ENCODE data around the gene SVIL.

SVIL gene

DNA sequence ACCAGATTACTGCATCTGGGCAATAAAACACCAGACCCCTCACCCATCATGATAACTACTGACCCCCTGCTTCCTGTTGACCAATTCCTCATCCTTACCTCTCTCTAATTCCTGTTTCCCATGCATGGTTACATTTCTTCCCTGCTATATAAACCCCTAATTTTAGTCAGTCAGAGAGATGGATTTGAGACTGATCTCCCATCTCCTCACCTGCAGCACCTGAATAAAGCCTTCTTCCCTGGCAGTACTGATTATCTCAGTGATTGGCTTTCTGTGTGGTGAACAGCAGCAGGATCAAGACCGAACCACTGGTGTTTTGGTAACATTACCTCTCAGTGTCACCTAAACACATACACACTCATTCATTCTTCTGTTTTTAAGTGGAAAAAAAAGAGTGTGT, 41.2 kb upstream of the SVIL start:
- no peaks in the 10 kb centered on the region for H4K20me1 ChIP-seq (ENCODE audit: insufficient read depth)
- TF ChIP-seq, protein P1, sequence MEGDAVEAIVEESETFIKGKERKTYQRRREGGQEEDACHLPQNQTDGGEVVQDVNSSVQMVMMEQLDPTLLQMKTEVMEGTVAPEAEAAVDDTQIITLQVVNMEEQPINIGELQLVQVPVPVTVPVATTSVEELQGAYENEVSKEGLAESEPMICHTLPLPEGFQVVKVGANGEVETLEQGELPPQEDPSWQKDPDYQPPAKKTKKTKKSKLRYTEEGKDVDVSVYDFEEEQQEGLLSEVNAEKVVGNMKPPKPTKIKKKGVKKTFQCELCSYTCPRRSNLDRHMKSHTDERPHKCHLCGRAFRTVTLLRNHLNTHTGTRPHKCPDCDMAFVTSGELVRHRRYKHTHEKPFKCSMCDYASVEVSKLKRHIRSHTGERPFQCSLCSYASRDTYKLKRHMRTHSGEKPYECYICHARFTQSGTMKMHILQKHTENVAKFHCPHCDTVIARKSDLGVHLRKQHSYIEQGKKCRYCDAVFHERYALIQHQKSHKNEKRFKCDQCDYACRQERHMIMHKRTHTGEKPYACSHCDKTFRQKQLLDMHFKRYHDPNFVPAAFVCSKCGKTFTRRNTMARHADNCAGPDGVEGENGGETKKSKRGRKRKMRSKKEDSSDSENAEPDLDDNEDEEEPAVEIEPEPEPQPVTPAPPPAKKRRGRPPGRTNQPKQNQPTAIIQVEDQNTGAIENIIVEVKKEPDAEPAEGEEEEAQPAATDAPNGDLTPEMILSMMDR (conservative IDR thresholded peaks at IDR 0.05; ENCODE audit: low read depth, low read length), result no peak
- no peak overlapping the region for H3K9ac ChIP-seq
- no peak overlapping the region for H3K27ac ChIP-seq
- no peak overlapping the region for H3K4me3 ChIP-seq (IDR thresholded peaks at IDR 0.05; ENCODE audit: insufficient read depth, low read depth, low read length)
- H3K4me2 ChIP-seq, result no peak overlapping the region
- H3K36me3 ChIP-seq (ENCODE audit: insufficient read depth), result no peaks in the 10 kb centered on the region
- H3K4me1 ChIP-seq (ENCODE audit: low read depth, poor library complexity, severe bottlenecking), result no peaks in the 10 kb centered on the region
- no peaks in the 10 kb centered on the region for H3K79me2 ChIP-seq (ENCODE audit: insufficient read depth, low read depth)
- no peak overlapping the region for H2AFZ ChIP-seq (ENCODE audit: low read depth)
- H3K27me3 ChIP-seq (ENCODE audit: insufficient read depth, low read depth), result no peaks in the 10 kb centered on the region

DNA sequence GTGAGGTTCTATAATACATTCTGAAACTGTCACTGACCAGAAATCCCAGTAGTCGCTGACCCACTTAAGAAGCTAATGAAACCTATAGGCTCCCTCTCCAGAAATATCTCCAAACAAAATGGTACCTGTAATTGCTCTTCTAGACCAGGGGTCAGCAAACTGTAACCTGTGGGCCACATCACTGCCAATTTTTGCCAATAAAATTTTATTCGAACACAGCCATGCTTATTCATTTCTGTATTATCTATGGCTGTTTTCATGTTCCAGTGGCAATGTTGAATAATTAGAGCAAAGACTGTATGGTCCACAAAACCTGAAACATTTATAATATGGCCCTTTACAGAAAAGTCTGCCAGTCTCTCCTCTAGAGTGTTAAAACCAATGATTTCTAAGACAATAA, 37.2 kb upstream of the SVIL start:
- no peaks in the 10 kb centered on the region for H3K79me2 ChIP-seq (ENCODE audit: insufficient read depth, low read depth)
- H3K9ac ChIP-seq, result no peak overlapping the region
- no peaks in the 10 kb centered on the region for H3K4me1 ChIP-seq (ENCODE audit: low read depth, poor library complexity, severe bottlenecking)
- no peak overlapping the region for H3K4me3 ChIP-seq (IDR thresholded peaks at IDR 0.05; ENCODE audit: insufficient read depth, low read depth, low read length)
- H2AFZ ChIP-seq (ENCODE audit: low read depth), result no peak overlapping the region
- H3K4me2 ChIP-seq, result no peak overlapping the region
- H4K20me1 ChIP-seq (ENCODE audit: insufficient read depth), result no peaks in the 10 kb centered on the region
- H3K27me3 ChIP-seq (ENCODE audit: insufficient read depth, low read depth), result no peaks in the 10 kb centered on the region
- no peaks in the 10 kb centered on the region for H3K36me3 ChIP-seq (ENCODE audit: insufficient read depth)
- TF ChIP-seq, protein P1 (conservative IDR thresholded peaks at IDR 0.05; ENCODE audit: low read depth, low read length), result no peak
- no peak overlapping the region for H3K27ac ChIP-seq

DNA sequence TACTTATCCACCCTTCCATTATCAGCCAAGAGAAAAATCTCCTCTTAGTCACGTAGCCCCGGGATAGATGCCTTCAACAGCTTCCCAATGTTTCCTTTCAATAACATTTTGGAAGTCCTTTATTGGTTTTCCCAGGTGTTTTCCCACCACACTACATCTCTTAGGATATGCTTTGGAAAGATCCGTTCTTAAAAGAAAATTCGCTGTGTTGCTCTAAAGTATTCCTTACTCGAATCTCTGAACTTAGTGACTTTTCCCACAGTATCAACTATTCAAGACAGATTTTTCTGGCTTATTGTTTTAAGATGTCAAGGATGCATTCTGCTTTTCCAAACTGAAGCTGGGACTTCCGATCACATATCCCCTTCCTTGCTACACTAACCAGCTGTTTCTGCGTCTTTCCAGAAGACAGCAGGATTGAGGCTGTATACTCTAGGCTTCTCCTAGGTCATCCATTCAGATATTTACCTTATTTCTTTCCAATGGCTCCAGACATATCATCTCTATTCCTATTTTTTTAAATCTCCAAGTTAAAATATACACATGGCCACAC, 36.5 kb upstream of the SVIL start:
- Histone ChIP-seq H3K27me3 (ENCODE audit: insufficient read depth, low read depth) (no peaks in the 10 kb centered on the region), H3K36me3 (ENCODE audit: insufficient read depth) (no peaks in the 10 kb centered on the region), H3K79me2 (ENCODE audit: insufficient read depth, low read depth) (no peaks in the 10 kb centered on the region), H3K4me3 (IDR thresholded peaks at IDR 0.05; ENCODE audit: insufficient read depth, low read depth, low read length) (no peak overlapping the region), H3K4me2 (no peak overlapping the region), H4K20me1 (ENCODE audit: insufficient read depth) (no peaks in the 10 kb centered on the region), H3K27ac (no peak overlapping the region), H2AFZ (ENCODE audit: low read depth) (no peak overlapping the region), H3K9ac (no peak overlapping the region), H3K4me1 (ENCODE audit: low read depth, poor library complexity, severe bottlenecking) (no peaks in the 10 kb centered on the region)
- TF ChIP-seq, protein P1 (conservative IDR thresholded peaks at IDR 0.05; ENCODE audit: low read depth, low read length), result no peak

DNA sequence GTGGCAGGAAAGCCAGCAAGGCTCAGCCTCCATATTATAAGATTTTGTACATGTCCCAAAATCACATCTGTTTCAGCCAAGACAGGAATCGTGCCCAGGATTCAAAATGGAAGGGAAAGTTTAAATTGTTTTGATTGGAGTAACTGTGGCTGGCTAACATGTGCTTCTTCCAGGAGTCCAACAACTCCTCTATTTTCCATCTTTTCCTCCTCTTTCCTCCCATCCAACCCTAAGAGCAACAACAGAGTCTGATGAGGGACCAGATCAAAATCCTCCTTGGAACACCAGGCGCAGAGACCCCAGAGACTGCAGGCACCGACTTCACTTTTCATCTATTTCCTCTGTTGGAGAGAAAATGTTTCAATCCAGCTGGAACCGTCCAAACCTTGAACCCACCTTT, 36.0 kb upstream of the SVIL start:
- no peaks in the 10 kb centered on the region for H3K36me3 ChIP-seq (ENCODE audit: insufficient read depth)
- TF ChIP-seq, protein P1 (conservative IDR thresholded peaks at IDR 0.05; ENCODE audit: low read depth, low read length), result no peak
- no peak overlapping the region for H2AFZ ChIP-seq (ENCODE audit: low read depth)
- H4K20me1 ChIP-seq (ENCODE audit: insufficient read depth), result no peaks in the 10 kb centered on the region
- H3K27ac ChIP-seq, result no peak overlapping the region
- H3K4me3 ChIP-seq (IDR thresholded peaks at IDR 0.05; ENCODE audit: insufficient read depth, low read depth, low read length), result no peak overlapping the region
- H3K4me1 ChIP-seq (ENCODE audit: low read depth, poor library complexity, severe bottlenecking), result no peaks in the 10 kb centered on the region
- H3K27me3 ChIP-seq (ENCODE audit: insufficient read depth, low read depth), result no peaks in the 10 kb centered on the region
- no peaks in the 10 kb centered on the region for H3K79me2 ChIP-seq (ENCODE audit: insufficient read depth, low read depth)
- no peak overlapping the region for H3K4me2 ChIP-seq
- no peak overlapping the region for H3K9ac ChIP-seq
